PC-9 (cell line): ENCODE data around the gene F2. TPM values are rescaled to one million over a fixed set of nuclear protein-coding genes. Genes with fewer than 3 reads are reported as not detected.

Source experiments
- BruUV-seq: library from RNA; stranded (reverse); fragments of 400-500 nt; replicated peaks from 2 replicates; lab custom pipeline; 2021; lab: Mats Ljungman, UMichigan
- CTCF ChIA-PET: fragments of 300-600 bp; sonication (Branson Sonifier 250); formaldehyde crosslinking; loops from one replicate; lab custom pipeline; 2022; ENCODE audit warnings: antibody characterized with exemption; lab: Charles Lee
- POLR2A ChIA-PET: fragments of 300-600 bp; sonication (Branson Sonifier 250); formaldehyde crosslinking; loops from one replicate; lab custom pipeline; 2022; ENCODE audit warnings: antibody characterized with exemption; ENCODE audit not compliant: unreplicated experiment; lab: Charles Lee
- DNase-seq, 2 experiments: peaks; one replicate each; pipeline versions ENCODE4 v3.0.0 to v3.0.0-alpha.2; 2015 to 2022; ENCODE audit warnings: mixed read lengths in 1 of 2
- H2AFZ ChIP-seq: fragments of 200-600 bp; sonication (generic); 2 replicates; pipeline ENCODE4 v1.8.1; 2017; ENCODE audit warnings: antibody characterized with exemption
- H3F3A ChIP-seq: fragments of 200-600 bp; sonication (generic); 2 replicates; pipeline ENCODE4 v1.8.1; 2017; ENCODE audit warnings: antibody characterized with exemption, mild to moderate bottlenecking, low read depth; ENCODE audit not compliant: insufficient read depth
- H3K27ac ChIP-seq: fragments of 200-600 bp; sonication (generic); 2 replicates; pipeline ENCODE4 v1.6.1; 2016; ENCODE audit warnings: mixed run types
- H3K27me3 ChIP-seq: fragments of 200-600 bp; sonication (generic); 2 replicates; pipeline ENCODE4 v1.6.1; 2016; ENCODE audit warnings: low read depth, mixed run types; ENCODE audit not compliant: insufficient read depth
- H3K36me3 ChIP-seq: fragments of 200-600 bp; sonication (generic); 2 replicates; pipeline ENCODE4 v1.6.1; 2016; ENCODE audit warnings: low read depth, mixed run types
- H3K4me1 ChIP-seq: fragments of 200-600 bp; sonication (generic); replicated peaks from 2 replicates; pipeline ENCODE4 v1.6.1; 2016; ENCODE audit warnings: mixed run types; ENCODE audit not compliant: insufficient read depth
- H3K4me2 ChIP-seq: fragments of 200-600 bp; sonication (generic); 2 replicates; pipeline ENCODE4 v1.6.1; 2017; ENCODE audit warnings: mixed run types
- H3K4me3 ChIP-seq: fragments of 200-600 bp; sonication (generic); 2 replicates; pipeline ENCODE4 v1.6.1; 2016; ENCODE audit warnings: mixed run types
- H3K79me2 ChIP-seq: fragments of 200-600 bp; sonication (generic); 2 replicates; pipeline ENCODE4 v1.6.1; 2017; ENCODE audit warnings: low read depth, mixed run types
- H3K9me2 ChIP-seq: fragments of 200-600 bp; sonication (generic); 2 replicates; pipeline ENCODE4 v1.8.1; 2017; ENCODE audit warnings: mild to moderate bottlenecking; ENCODE audit not compliant: insufficient read depth
- H3K9me3 ChIP-seq: fragments of 200-600 bp; sonication (generic); 2 replicates; pipeline ENCODE4 v1.8.1; 2016; ENCODE audit warnings: low read depth; ENCODE audit not compliant: insufficient read depth
- H4K20me1 ChIP-seq: fragments of 200-600 bp; sonication (generic); 2 replicates; pipeline ENCODE4 v1.8.1; 2017; ENCODE audit not compliant: insufficient read depth
- EZH2 ChIP-seq: fragments of 200-600 bp; sonication (generic); IDR thresholded peaks from 2 replicates; pipeline ENCODE4 v1.8.0; 2017; ENCODE audit warnings: antibody characterized with exemption, low read depth
- intact Hi-C: fragments of 100-400 bp; cut with micrococcal nuclease; formaldehyde crosslinking; loops from one replicate; pipeline ENCODE4 v1.10.0; 2022; ENCODE audit not compliant: unreplicated experiment
- total RNA-seq: library from RNA; stranded (reverse); gene quantifications from 2 replicates; pipeline ENCODE4 v1.2.3, GENCODE V29; 2021
- TF ChIP-seq, protein P1 (sequence below): fragments of 200-600 bp; sonication (generic); conservative IDR thresholded peaks from 2 replicates; pipeline ENCODE4 v1.6.1; 2017; ENCODE audit warnings: mixed run types, antibody characterized with exemption, mild to moderate bottlenecking, moderate library complexity

Gene F2
- total RNA-seq, 1 experiment from 2014 or later, result not detected

DNA sequence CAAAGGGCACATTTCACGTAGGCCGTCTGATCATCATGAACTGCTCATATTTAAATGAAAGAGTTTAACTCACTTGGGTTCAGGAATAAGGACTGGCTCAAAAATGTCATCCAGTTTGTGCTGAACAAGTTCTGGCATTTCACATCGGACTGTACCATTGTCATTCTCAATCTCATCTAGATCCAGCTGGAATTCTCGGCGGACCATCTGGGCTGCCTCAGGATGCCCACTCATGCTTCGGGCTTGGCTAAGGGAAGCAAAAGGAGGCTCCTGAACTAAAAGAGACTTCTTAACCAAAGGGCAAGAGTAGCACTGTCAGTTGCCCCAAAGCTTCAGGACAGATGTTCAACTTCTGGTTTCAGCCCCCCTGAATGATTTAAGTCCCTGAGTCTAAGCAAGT is 40.2 kb downstream of the F2 start:
- Histone ChIP-seq H3K36me3 (peaks cover 69% of the 10 kb centered on the region), H3K9me2 (no peaks in the 10 kb centered on the region), H3K4me3 (no peak overlapping the region), H3F3A (peaks cover 4% of the 10 kb centered on the region; the same call in 1 of the 2 replicates), H3K79me2 (no peaks in the 10 kb centered on the region), H2AFZ (no peak overlapping the region), H3K27ac (no peak overlapping the region), H4K20me1 (no peaks in the 10 kb centered on the region; the same call in 1 of the 2 replicates), H3K4me1 (no peaks in the 10 kb centered on the region), H3K4me2 (no peak overlapping the region), H3K9me3 (no peaks in the 10 kb centered on the region), H3K27me3 (no peaks in the 10 kb centered on the region)
- TF ChIP-seq EZH2, result no peak
- TF ChIP-seq, protein P1, sequence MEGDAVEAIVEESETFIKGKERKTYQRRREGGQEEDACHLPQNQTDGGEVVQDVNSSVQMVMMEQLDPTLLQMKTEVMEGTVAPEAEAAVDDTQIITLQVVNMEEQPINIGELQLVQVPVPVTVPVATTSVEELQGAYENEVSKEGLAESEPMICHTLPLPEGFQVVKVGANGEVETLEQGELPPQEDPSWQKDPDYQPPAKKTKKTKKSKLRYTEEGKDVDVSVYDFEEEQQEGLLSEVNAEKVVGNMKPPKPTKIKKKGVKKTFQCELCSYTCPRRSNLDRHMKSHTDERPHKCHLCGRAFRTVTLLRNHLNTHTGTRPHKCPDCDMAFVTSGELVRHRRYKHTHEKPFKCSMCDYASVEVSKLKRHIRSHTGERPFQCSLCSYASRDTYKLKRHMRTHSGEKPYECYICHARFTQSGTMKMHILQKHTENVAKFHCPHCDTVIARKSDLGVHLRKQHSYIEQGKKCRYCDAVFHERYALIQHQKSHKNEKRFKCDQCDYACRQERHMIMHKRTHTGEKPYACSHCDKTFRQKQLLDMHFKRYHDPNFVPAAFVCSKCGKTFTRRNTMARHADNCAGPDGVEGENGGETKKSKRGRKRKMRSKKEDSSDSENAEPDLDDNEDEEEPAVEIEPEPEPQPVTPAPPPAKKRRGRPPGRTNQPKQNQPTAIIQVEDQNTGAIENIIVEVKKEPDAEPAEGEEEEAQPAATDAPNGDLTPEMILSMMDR, result no peak
- intact Hi-C loops, result no loop called here
- no peak for DNase-seq
- ChIA-PET CTCF (no interaction called here), POLR2A (no interaction called here)
- BruUV-seq, result no TSS peak

DNA sequence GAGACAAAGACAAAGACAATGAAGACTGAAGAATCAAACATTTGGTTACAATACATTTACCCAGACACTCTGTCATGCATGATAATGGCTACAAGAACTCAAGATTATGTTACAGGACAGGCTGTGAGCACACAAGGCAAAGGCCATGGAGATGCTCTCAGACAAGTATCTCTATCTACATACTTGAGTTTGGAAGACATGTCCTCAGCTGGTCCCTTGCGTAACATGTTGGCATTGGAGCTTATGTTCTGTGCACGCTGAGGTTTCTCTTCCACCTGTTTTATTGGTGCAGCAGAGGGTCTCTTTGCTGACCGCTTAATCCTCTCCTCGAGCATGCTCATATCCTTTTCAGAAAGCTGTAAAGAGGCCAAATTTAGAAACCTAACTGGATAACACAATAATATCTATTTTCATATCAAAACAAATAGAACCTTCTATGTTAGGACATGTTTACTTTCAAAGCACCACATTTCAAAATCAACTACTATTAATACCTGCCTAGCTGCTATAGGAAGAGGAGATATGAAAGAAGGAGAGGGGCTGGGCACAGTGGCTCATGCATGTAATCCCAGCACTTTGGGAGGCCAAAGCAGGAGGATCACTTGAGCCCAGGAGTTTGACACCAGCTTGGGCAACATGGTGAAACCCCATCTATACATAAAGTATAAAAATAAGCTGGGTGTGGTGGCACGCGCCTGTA is 41.6 kb downstream of the F2 start:
- intact Hi-C loops, result loop anchor here (5.0 kb wide), 1 partner anchor 42 kb away; no protein-coding TSS in a partner anchor
- no peak for DNase-seq
- no peak overlapping the region for H3K4me3 ChIP-seq
- H3K79me2 ChIP-seq, result no peaks in the 10 kb centered on the region
- TF ChIP-seq, protein P1, result no peak
- TF ChIP-seq EZH2, result no peak
- no peak overlapping the region for H3K27ac ChIP-seq
- H3K36me3 ChIP-seq, result peaks cover 65% of the 10 kb centered on the region
- peaks cover 3% of the 10 kb centered on the region; the same call in 1 of the 2 replicates for H3F3A ChIP-seq
- no peak overlapping the region for H3K4me2 ChIP-seq
- no peaks in the 10 kb centered on the region for H3K9me2 ChIP-seq
- no peaks in the 10 kb centered on the region for H3K4me1 ChIP-seq
- no peaks in the 10 kb centered on the region for H3K27me3 ChIP-seq
- ChIA-PET POLR2A (no interaction called here), CTCF (no interaction called here)
- H4K20me1 ChIP-seq, result no peaks in the 10 kb centered on the region; the same call in 1 of the 2 replicates
- H3K9me3 ChIP-seq, result no peaks in the 10 kb centered on the region
- no peak overlapping the region for H2AFZ ChIP-seq
- BruUV-seq, result no TSS peak

DNA sequence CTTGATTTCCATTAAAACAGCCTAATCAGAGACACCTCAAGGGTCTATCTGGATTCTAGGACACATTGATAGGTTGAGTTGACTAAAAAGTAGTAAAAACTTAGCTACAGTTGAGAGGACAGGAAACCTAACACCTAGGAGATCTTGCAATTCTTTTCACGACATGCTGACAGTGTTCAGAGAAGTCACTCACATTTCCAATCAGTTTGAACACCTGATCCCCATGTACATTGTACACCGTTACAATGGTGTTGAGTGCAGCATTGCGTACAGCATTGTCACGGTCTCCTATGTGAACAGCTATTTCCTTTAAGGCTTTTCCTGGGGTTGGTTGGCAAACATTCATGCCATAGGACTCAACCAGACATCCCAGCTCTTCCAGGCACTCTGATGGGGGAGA is 42.8 kb downstream of the F2 start:
- Histone ChIP-seq H3K4me3 (no peak overlapping the region), H3K27me3 (no peaks in the 10 kb centered on the region), H3K4me1 (no peaks in the 10 kb centered on the region), H3K27ac (no peak overlapping the region), H3K4me2 (no peak overlapping the region), H3K9me3 (no peaks in the 10 kb centered on the region), H4K20me1 (no peaks in the 10 kb centered on the region; the same call in 1 of the 2 replicates), H3K79me2 (no peaks in the 10 kb centered on the region), H2AFZ (no peak overlapping the region), H3K36me3 (peaks cover 76% of the 10 kb centered on the region), H3F3A (peaks cover 15% of the 10 kb centered on the region; the same call in 1 of the 2 replicates), H3K9me2 (no peaks in the 10 kb centered on the region)
- BruUV-seq, result no TSS peak
- ChIA-PET CTCF (interaction anchor here (0.6 kb wide), 1 partner anchor 896 kb away, joined by 3 read pairs; no protein-coding TSS in a partner anchor), POLR2A (no interaction called here)
- intact Hi-C loops, result loop anchor here (5.0 kb wide), 1 partner anchor 40 kb away; no protein-coding TSS in a partner anchor
- no peak for DNase-seq
- TF ChIP-seq, protein P1, result no peak
- no peak for TF ChIP-seq EZH2
